SK-N-SH treated with all-trans-retinoic acid at 6 μM for 48 hours (cell line): ENCODE data around the gene IFT25.
"Not testable (repeated sequence)": the region's sequence is repeated elsewhere in the genome, so short reads cannot be mapped to it uniquely, and the experiment has no call there.

Experiments
- ATAC-seq: fragments of 200-7000 bp; cut with Tn5 transposase; 3 replicates; pipeline ENCODE4 v1.9.1; 2020; ENCODE audit warnings: mild to moderate bottlenecking, moderate library complexity
- ARNTL ChIP-seq: fragments of 450-650 bp; formaldehyde crosslinking; IDR thresholded peaks from 2 replicates; pipeline ENCODE4 v1.5.0; 2020; ENCODE audit warnings: low read depth, mild to moderate bottlenecking, moderate library complexity, borderline replicate concordance
- BACH2 ChIP-seq: fragments of 250-450 bp; sonication (Bioruptor Pico); IDR thresholded peaks from 2 replicates; pipeline ENCODE4 v1.9.0; 2021; ENCODE audit warnings: mild to moderate bottlenecking, borderline replicate concordance
- CSDC2 ChIP-seq: fragments of 250-450 bp; sonication (Bioruptor Pico); IDR thresholded peaks from 2 replicates; pipeline ENCODE4 v1.5.0; 2020; ENCODE audit warnings: mild to moderate bottlenecking, moderate library complexity
- GLIS3 ChIP-seq: fragments of 250-450 bp; sonication (Bioruptor Pico); IDR thresholded peaks from 2 replicates; pipeline ENCODE4 v1.5.0; 2020; ENCODE audit warnings: mild to moderate bottlenecking, moderate library complexity
- ISL1 ChIP-seq: fragments of 250-450 bp; sonication (Bioruptor Pico); IDR thresholded peaks from 2 replicates; pipeline ENCODE4 v2.1.2; 2022; ENCODE audit warnings: mild to moderate bottlenecking, moderate library complexity
- OSR1 ChIP-seq: fragments of 250-450 bp; sonication (Bioruptor Pico); IDR thresholded peaks from 2 replicates; pipeline ENCODE4 v1.8.0; 2022; ENCODE audit warnings: moderate library complexity, mild to moderate bottlenecking, inconsistent platforms
- PPARA ChIP-seq: fragments of 250-450 bp; sonication (Bioruptor Pico); IDR thresholded peaks from 2 replicates; pipeline ENCODE4 v1.5.0; 2020; ENCODE audit warnings: mild to moderate bottlenecking, borderline replicate concordance
- RARB ChIP-seq: fragments of 250-450 bp; sonication (Bioruptor Pico); IDR thresholded peaks from 2 replicates; pipeline ENCODE4 v1.8.0; 2021; ENCODE audit warnings: mild to moderate bottlenecking, moderate library complexity
- SNAI2 ChIP-seq: fragments of 250-450 bp; sonication (Bioruptor Pico); IDR thresholded peaks from 2 replicates; pipeline ENCODE4 v1.5.0; 2020; ENCODE audit warnings: mild to moderate bottlenecking, moderate library complexity
- TCF4 ChIP-seq: fragments of 250-450 bp; sonication (Bioruptor Pico); IDR thresholded peaks from 2 replicates; pipeline ENCODE4 v1.8.0; 2021; ENCODE audit warnings: mild to moderate bottlenecking, moderate library complexity, borderline replicate concordance
- ZC3H10 ChIP-seq: fragments of 250-450 bp; sonication (Bioruptor Pico); IDR thresholded peaks from 2 replicates; pipeline ENCODE4 v1.5.1; 2021; ENCODE audit warnings: mild to moderate bottlenecking, moderate library complexity
- ZNF8 ChIP-seq: fragments of 450-650 bp; formaldehyde crosslinking; IDR thresholded peaks from 2 replicates; pipeline ENCODE4 v1.5.0; 2020; ENCODE audit warnings: mild to moderate bottlenecking, moderate library complexity
- TF ChIP-seq, protein P1 (sequence below): fragments of 250-450 bp; sonication (Bioruptor Pico); IDR thresholded peaks from 2 replicates; pipeline ENCODE4 v1.5.1; 2021; ENCODE audit warnings: mild to moderate bottlenecking, moderate library complexity
- TF ChIP-seq, protein P2 (sequence below): fragments of 250-450 bp; sonication (Bioruptor Pico); IDR thresholded peaks from 2 replicates; pipeline ENCODE4 v1.5.1; 2020; ENCODE audit warnings: low read depth, mild to moderate bottlenecking, moderate library complexity
- TF ChIP-seq, protein P3 (sequence below): fragments of 250-450 bp; sonication (Bioruptor Pico); IDR thresholded peaks from 2 replicates; pipeline ENCODE4 v1.5.0; 2020; ENCODE audit warnings: mild to moderate bottlenecking, moderate library complexity

The IFT25 gene

DNA sequence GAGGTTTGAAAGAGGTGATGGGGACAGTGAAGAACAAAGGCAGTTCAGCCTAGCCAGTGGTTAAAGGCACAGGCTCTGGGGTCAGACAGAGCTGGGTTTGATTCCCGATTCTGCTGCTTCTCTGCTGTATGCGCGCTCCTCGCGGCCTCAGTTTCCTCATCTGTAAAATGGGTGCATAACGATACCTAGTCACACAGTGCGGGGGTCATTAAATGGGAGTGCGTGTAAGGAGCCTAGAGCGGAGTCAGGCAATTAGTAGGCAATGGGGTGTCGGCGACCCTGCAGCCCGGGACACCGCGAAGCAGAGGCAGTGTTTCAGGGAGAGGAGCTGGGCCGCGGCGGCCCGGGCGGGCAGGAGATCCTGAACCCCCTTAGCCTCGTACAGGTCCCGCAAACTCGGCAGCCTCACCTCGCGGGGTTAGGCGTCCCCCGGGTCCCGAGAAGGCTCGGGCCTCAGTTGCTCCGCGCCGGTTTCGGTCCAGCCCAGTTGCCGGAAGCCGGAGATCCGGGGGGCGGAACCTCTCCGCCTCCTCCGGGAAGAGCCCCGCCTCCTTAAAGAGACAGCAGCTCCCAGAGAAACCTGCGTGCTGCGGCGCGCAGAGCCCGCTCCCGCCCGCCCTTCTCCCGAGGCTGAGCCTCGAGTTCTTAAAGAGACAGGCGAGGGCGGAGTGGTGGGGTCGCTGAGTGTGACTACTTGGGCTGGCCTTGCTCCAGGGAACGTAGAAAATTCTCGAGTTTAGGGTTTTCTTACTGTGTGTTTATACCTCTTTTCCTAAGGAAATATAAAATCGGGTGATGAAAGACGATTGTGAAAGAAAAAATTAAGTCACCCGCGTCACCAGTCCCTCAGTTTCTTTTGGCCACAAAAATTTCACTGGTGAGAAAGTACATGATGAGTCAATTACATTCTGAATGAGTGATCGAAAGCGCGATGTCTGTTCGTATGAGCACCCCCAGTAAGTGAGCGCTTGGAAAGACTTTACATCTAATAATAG is 55.9 kb downstream of the IFT25 start, which contains the start of gene YIPF1:
Gene YIPF1 (minus strand): TSS at position 494 of the 995 bp plus-strand sequence. CDS start 860 bp downstream, outside the sequence.
- ATAC-seq, result peak; percentile 100
- TF ChIP-seq TCF4 (CRISPR knock-in tag) (no peak), RARB (CRISPR knock-in tag) (no peak), ZC3H10 (CRISPR knock-in tag) (no peak), SNAI2 (no peak), PPARA (CRISPR knock-in tag) (no peak)
- TF ChIP-seq, protein P1, sequence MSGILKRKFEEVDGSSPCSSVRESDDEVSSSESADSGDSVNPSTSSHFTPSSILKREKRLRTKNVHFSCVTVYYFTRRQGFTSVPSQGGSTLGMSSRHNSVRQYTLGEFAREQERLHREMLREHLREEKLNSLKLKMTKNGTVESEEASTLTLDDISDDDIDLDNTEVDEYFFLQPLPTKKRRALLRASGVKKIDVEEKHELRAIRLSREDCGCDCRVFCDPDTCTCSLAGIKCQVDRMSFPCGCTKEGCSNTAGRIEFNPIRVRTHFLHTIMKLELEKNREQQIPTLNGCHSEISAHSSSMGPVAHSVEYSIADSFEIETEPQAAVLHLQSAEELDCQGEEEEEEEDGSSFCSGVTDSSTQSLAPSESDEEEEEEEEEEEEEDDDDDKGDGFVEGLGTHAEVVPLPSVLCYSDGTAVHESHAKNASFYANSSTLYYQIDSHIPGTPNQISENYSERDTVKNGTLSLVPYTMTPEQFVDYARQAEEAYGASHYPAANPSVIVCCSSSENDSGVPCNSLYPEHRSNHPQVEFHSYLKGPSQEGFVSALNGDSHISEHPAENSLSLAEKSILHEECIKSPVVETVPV, result no peak

DNA sequence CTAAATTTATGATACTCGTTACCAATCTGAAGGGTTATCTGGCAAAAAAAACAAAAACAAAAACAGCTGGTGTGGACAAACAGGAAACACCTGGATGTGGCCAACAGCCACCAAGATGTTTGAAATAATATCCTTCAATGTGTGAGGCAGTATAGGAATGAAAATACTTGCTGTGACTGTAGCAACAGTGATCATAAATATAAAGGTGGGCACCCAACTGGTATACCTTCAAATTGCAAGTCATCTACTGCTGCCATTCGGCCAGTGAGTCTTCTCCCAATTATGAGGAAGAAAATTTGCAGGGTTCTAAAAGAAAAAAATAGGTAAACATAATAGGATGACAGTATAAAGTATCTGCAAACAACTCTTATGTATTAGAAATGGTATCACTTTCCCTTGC is 56.8 kb downstream of the IFT25 start:
- ATAC-seq, result no peak
- TF ChIP-seq ARNTL (CRISPR knock-in tag) (no peak), ZNF8 (CRISPR knock-in tag) (no peak), GLIS3 (no peak), RARB (CRISPR knock-in tag) (no peak), ISL1 (no peak), CSDC2 (CRISPR knock-in tag) (no peak), OSR1 (no peak)
- TF ChIP-seq, protein P2, sequence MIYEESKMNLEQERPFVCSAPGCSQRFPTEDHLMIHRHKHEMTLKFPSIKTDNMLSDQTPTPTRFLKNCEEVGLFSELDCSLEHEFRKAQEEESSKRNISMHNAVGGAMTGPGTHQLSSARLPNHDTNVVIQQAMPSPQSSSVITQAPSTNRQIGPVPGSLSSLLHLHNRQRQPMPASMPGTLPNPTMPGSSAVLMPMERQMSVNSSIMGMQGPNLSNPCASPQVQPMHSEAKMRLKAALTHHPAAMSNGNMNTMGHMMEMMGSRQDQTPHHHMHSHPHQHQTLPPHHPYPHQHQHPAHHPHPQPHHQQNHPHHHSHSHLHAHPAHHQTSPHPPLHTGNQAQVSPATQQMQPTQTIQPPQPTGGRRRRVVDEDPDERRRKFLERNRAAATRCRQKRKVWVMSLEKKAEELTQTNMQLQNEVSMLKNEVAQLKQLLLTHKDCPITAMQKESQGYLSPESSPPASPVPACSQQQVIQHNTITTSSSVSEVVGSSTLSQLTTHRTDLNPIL, result no peak
- TF ChIP-seq, all 23 proteins: peak for 0

DNA sequence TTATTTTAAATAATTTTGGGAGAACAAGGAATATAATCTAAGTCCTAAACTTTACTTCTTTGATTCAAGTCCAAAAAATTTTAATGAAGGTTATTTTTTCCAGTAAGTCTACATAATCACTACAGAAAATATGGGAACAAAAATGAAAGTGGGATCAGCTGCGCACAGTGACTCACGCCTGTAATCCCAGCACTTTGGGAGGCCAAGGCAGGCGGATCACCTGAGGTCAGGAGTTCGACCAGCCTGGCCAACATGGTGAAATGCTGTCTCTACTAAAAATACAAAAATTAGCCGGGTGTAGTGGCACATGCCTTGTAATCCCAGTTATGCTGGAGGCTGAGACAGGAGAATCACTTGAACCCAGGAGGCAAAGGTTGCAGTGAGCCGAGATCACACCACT is 61.9 kb downstream of the IFT25 start:
- not testable (repeated sequence) for ATAC-seq

DNA sequence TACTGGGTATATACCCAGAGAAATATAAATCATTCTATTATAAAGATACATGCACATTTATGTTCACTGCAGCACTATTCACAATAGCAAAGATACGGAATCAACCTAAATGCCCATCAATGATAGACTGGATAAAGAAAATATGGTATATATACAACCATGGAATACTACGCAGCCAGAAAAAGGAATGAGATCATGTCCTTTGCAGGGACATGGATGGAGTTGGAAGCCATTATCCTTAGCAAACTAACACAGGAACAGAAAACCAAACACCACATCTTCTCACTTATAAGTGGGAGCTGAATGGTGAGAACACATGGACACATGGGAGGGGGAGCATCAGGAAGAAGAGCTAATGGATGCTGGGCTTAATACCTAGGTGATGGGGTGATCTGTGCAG is 63.6 kb downstream of the IFT25 start:
- ATAC-seq, result not testable (repeated sequence)
- 0 out of 2 replicates have a peak, but pooled peaks have one; percentile 15 for TF ChIP-seq ZNF8 (CRISPR knock-in tag)

DNA sequence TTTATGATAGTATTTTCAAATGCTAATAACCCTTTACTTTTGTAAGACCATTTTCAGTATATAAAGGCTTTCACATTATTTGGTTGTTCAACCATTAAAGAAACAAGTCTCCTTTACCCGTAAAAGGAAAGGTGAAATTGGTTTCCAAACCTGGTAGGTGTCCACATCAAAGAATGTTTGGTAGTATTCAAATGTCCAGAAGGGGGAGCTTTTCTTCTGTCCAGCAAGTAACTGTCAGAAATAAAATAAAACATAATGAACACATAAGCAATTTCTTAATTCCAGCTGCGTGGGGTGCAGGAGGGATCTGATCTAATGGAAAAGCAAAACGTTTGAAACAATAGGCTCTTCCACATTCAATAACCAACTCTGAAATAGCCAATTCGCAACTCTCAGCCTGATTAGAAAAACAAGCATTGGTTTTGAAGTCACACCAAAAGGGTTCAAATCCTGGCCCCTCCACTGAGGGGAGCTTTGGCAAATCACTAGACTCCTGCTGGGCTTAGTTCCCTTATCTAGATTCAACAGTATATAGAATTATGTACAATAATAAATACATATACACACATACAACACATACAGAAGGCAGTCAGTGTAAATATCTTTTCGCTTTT is 66.9 kb downstream of the IFT25 start:
- TF ChIP-seq BACH2 (CRISPR knock-in tag), result no peak
- TF ChIP-seq, all 23 proteins: peak for 0

DNA sequence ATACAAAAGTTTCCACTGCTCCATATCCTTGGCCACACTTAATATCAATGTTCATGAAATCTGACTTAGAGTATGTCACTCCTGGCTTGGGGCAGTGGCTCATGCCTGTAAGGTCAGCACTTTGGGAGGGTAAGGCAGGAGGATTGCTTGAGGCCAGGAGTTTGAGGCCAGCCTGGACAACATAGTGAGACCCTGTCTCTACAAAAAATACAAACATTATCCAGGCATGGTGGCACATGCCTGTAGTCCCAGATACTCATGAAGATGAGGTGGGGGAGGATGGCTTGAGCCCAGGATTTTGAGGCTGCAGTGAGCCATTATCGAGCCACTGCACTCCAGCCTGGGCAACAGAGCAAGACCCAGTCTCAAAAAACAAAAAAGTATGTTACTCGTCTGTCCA is 70.3 kb downstream of the IFT25 start:
- not testable (repeated sequence) for ATAC-seq

More for the DNA sequence above, 66.9 kb downstream of the IFT25 start:
- ATAC-seq, result peak; percentile 54

DNA sequence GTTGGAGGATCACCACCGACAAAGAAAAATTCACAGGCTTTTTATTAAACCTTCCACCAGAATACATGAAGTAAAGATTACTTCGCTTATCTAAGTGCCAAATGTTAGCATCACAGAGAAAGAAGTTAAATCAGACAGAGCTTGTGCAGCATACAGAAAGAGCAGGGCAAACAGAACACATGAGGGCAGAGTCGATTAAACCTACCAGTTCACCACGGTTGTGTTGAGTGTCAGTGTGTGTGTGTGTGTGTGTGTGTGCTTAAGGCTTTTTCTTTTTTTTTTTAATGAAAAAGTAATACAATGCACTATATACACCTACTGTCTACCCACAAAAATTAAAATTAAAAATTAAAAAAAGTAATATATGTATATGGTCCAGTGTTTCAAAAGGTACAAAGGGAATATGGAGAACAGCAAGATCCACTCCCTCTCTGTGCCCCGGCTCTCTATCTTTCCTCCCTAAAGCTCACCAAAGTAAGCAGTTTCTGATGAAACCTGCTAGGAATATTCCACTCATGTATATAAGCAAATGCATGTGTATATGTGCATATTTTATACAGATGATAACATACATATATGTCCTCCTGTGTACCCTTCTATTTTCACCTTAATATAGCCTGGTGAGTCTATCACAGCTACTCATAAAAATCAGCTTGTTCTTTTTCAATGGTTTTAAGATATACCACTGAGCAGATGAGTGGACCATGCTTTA is 73.6 kb downstream of the IFT25 start:
- TF ChIP-seq, protein P1, result no peak
- TF ChIP-seq, protein P3, sequence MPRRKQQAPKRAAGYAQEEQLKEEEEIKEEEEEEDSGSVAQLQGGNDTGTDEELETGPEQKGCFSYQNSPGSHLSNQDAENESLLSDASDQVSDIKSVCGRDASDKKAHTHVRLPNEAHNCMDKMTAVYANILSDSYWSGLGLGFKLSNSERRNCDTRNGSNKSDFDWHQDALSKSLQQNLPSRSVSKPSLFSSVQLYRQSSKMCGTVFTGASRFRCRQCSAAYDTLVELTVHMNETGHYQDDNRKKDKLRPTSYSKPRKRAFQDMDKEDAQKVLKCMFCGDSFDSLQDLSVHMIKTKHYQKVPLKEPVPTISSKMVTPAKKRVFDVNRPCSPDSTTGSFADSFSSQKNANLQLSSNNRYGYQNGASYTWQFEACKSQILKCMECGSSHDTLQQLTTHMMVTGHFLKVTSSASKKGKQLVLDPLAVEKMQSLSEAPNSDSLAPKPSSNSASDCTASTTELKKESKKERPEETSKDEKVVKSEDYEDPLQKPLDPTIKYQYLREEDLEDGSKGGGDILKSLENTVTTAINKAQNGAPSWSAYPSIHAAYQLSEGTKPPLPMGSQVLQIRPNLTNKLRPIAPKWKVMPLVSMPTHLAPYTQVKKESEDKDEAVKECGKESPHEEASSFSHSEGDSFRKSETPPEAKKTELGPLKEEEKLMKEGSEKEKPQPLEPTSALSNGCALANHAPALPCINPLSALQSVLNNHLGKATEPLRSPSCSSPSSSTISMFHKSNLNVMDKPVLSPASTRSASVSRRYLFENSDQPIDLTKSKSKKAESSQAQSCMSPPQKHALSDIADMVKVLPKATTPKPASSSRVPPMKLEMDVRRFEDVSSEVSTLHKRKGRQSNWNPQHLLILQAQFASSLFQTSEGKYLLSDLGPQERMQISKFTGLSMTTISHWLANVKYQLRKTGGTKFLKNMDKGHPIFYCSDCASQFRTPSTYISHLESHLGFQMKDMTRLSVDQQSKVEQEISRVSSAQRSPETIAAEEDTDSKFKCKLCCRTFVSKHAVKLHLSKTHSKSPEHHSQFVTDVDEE (CRISPR knock-in tag), result no peak
- TF ChIP-seq RARB (CRISPR knock-in tag) (no peak), ARNTL (CRISPR knock-in tag) (no peak), ISL1 (no peak)
- ATAC-seq, result no peak
